COLO829 (cell line): ENCODE data around the gene BASP1.
"Not testable (repeated sequence)": the region's sequence is repeated elsewhere in the genome, so short reads cannot be mapped to it uniquely, and the experiment has no call there.

Source experiments
- DNase-seq: peaks from one replicate; pipeline ENCODE4 v3.0.0; 2012; ENCODE audit warnings: low spot score

Gene BASP1

DNA sequence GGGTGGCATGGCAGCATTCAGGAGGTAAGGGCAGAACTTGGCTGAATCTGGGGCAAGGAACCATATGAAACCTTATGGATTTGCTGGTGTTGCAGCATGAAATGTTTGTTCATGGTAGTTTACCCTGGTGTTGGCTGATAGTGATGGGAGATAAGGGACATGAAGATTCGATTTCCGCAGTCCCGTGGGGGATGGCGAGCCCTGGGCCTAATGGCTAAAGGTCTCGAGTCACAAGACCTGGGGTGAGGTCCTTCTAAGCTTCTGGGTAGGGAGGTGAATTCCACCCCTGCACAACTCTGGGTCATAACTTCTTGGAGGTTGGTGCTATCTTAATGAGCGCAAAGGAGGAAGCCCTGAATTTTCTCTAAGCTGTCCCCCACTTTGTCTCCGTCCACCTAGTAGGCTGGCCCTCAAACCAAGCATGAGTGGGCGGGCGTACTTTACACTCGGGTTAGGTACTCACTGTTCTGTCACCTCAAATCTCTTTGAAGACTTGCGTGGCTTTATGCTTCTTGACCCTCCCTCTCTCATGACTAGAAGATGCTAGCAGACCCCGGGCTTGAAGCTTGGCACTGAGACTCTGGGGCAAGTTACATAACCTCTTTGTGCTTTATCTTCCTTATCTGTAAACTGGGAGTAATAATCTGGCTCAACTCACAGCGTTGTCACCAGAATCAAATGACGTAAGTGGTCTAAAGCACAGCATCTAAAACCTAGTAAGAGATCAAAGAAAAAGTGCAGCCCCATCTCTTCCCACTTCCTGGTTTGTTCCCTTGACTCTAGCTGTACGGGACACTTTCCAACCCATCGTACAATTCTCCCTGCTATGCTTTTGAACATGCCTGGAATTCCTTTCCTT is 72.5 kb downstream of the BASP1 start:
- no peak for DNase-seq

DNA sequence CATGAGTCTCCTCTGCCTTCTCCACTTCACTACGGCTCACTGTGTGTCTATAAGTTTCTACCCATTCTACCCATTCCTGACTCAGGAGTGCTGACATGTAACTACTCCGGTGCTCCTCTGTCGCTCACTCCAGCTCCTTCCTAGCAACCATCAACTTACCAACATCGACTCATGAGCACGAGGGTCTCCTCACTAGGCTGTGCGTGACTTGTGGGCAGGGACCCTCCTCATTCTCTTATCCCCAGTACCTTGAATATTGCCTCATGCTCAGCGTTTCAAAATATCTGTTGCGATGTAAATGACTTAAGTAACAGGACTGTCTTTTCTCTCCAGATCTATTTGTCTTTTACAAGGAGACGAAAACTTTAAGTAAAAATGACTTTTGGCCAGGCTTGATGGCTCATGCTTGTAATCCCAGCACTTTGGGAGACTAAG is 73.1 kb downstream of the BASP1 start:
- DNase-seq, result no peak

DNA sequence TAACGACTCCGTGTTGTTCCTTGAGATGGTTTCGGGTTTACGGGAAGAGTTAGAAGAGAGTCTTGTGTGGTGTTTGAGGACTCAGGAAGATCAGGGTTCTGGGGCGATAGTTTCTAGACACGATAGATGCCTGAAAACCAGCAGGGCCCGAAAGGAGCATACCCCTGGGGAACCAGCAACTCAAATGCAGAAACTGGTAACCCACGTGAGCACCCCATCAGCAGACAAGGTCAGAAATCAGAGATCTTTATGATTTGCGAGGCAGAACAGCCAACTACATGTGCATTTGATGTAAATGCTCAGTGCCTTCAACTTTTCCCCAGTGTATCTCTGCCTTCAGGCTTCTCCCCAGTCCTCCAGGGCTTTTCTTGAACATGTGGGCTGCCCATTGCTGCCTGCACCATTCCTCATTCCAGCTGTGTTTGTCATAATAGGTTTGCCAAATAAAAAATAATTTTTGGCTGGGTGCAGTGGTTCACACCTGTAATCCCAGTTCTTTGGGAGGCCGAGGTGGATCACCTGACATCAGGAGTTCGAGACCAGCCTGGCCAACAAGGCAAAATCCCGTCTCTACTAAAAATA is 75.1 kb downstream of the BASP1 start:
- DNase-seq, result no peak

DNA sequence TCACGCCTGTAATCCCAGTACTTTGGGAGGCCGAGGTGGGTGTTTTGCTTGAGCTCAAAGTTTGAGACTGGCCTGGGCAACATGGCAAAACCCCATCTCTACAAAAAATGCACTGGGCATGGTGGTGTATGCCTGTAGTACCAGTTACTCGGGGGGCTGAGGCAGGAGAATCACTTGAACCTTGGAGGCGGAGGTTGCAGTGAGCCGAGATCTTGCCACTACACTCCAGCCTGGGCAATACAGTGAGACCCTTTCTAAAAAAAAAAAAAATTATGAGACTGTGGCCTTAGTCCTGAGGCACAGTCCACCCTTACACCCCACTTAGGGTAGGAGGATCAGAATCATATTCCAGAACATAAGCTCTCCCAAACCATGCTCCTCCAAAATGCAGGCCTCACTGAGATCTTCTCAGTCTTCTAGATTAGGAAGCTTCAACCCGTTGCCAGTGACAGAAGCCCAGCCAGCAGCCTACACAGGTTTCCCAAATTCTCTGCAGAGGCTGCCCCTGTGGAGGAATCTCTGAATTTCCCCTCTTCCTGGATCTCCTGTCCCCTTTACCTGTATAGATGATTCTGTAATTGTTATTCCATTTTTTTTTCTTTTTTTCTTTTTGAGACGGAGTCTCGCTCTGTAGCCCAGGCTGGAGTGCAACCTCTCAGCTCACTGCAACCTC is 77.3 kb downstream of the BASP1 start:
- no peak for DNase-seq

DNA sequence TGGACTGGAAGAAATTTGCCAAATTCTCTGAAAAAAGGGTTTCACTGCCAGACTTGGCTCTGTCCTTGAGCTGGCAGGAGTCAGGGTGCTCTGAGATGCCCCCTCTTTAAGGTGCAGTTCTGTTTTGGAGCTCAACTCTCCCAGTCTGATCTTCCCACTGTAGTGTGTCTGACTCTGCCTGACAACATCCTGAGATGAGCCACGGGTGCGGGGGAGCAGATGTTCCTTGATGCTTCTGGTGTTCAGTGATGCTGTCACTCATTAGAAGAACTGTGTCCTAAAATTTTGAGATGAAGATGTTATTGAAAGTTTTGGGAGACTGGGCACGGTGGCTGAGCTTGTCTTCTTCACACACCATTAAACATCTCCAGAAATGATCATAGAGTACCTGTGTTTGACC is 78.2 kb downstream of the BASP1 start:
- no peak for DNase-seq

DNA sequence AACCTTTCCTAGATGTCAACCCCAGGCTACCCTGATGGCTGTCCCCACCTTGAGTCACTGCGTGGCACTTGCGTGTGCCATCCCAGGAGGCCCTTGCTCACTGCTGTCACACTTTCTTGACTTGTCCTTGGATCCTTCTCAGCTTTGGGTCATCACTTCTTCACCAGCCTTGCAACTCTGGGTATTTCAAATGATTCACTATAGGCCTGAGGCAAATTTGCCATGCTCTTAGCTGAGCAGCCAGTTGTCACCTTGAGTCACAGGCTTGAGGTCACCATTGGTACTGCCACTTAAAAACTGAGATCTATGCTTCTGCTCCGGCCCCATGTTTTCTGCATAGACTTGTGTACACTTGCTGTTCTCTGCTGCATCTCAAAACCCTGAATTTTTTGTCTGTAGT is 84.7 kb downstream of the BASP1 start:
- DNase-seq, result no peak

DNA sequence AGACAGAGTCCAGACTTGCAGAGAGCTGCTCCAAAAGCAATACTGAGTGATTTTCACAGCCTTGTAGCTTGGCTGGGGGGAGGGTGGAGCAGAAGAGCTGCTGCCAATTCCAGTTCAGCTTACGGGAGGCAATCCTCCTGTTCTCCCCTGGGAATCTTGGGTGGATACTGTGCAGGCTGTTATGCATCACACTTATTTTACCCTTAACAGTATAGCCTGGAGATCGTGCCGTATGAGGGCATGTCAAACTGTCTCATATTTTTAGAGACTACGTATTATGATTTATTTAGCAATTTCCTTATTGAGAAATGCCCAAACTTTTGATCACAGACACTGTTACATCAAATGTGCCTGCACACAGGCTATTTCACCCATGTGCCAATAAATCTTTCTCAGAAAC is 85.2 kb downstream of the BASP1 start:
- DNase-seq, result no peak

DNA sequence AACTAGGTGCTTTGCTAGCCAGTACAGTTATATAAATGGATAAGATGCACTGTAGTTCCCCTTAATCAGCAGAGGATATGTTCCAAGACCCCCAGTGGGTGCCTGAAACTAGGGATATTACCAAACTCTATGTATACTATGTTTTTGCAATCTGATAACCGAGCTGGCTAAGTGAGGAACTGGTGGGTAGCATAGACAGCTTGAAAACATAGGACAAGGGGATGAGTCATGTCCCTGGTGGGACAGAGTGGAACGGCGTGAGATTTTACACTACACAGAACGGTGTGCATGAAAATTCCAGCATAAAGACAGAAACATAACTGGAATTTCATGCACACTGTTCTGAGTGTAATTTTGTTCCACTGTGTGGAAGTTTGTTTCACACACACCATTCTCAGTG is 86.9 kb downstream of the BASP1 start:
- no peak for DNase-seq

DNA sequence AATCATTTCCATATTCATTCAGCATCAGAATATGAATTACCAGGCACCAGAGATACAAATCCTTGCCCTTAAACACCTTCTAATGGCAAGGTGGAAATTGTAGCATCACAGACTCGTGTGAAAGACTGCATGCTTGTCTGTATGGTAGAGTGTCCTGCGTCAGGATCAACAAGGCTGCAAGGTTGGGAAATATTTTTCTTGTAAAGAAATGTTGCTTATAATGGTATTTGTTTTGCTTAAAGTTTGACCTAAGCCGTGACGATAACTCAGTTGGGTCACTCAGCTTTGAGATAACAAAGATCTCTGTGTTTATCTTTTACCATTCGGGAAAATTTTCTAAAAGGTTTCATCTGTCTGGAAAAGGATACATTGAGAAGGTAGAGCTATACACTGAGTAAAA is 87.6 kb downstream of the BASP1 start:
- no peak for DNase-seq

DNA sequence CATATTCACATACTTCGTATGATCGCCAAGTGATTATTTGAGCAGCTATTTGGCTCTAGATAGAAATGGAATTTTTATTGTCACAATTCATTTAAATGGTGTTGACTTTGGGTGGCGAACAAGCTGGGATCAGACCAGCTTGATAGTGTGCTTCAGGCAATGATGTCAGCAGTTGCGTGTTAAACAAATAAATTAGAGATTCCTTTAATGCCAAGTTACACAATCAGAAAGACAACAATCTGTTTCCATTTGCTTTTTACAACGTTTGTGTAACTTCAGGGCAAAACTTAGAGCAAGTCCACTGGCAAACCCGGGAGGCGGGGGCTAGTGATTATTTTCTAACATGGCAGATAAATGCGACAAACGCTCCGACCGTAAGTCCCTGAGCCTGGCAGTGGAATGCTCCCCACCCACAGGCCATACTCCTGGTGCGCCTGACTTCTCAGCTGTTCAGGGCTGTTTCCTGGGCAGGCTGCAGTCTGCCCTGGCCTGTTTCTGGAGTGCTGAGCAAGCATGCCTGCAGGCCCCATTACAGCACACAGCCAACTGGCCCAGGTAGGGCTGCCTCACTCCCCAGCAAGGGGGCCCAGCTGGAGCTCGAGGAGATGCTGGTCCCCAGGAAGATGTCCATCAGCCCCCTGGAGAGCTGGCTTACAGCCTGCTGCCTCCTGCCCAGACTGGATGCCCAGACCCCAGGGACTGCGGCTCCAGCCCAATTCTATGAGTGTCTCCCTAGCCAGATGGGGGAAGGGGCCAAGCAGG is 88.7 kb downstream of the BASP1 start:
- no peak for DNase-seq

DNA sequence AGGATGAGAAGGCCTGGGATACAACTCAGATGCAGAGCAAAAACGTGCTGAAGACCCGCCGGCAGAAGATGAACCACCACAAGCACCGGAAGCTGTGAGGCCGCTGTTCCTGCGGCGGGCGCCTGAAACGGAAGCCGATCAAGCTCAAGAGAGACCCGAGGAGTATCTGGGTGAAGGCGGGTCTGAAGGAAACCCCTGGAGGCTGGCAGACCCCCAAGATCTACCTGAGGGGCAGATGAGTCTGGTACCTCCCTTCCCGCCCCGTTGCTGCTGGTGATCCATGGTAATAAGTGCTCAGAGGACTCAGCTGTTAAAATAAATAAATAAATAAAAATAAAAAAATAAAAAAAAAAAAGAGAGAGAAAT is 89.3 kb downstream of the BASP1 start:
- no peak for DNase-seq

DNA sequence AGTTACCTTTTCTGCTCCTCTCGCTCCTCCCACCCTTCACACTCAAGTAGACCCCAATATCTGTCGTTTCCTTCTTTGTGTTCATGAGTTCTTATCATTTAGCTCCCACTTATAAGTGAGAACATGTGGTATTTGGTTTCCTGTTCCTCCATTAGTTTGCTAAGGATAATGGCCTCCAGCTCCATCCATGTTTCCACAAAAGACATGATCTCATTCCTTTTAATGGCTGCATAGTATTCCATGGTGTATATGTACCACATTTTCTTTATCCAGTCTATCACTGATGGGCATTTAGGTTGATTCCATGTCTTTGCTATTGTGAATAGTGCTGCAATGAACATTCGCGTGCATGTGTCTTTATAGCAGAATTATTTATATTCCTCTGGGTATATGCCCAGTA is 90.0 kb downstream of the BASP1 start:
- DNase-seq, result not testable (repeated sequence)

DNA sequence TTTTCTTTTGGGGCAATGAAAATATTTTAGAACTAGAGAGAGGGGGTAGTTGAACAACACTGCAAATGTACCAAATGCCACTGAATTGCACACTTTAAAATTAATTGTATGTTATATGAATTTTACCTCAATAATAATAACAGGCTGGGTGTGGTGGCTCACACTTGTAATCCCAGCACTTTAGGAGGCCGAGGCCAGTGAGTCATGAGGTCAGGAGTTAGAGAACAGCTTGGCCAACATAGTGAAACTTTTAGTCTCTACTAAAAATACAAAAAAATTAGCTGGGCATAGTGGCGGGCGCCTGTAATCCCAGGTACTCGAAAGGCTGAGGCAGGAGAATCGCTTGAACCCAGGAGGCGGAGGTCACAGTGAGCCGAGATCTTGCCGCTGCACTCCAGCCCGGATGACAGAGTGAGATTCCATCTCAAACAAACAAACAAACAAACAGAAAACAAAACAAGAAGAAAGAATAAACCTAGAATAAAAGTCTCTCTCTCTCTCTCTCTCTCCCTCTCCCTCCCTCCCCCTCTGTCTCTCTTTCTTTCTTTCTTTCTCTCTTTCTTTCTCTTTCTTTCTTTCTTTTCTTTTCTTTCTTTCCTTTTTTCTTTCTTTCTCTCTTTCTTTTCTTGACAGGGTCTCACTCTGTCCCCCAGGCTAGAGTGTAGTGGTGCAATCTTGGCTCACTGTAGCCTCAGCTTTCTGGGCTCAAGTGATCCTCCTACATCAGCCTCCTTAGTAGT is 91.1 kb downstream of the BASP1 start:
- DNase-seq, result no peak

DNA sequence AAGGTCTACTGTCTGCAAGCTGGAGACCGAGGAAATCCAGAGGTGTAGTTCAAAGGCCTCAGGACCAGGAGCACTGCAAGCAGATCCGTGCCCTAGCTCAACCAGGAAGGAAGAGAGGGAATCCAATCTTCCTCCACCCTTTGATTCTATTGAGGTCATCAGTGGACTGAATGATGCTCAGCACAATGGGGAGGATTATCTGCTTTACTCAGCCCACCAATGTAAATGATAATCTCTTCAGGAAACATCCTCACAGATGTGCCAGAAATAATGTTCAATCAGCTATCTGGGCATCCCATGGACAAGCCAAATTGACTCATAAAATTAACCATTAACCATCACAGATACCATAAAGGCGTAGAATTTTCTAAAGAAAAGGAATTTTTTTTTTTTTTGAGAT is 92.0 kb downstream of the BASP1 start:
- no peak for DNase-seq

DNA sequence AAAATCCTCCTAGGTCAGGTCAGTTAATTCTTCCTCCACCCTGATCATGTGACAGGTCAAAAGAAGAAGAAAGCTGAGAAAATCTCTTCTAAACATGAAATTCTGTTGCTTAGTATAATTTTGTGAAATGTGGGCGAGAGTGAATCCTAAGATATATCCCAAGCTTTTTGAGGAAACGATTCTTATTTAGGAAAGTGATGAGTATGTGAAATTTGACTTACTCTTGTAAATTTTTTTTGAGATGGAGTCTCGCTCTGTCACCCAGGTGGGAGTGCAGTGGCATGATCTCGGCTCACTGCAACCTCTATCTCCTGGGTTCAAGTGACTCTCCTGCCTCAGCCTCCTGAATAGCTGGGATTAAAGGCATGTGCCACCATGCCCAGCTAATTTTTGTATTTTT is 93.1 kb downstream of the BASP1 start:
- not testable (repeated sequence) for DNase-seq

DNA sequence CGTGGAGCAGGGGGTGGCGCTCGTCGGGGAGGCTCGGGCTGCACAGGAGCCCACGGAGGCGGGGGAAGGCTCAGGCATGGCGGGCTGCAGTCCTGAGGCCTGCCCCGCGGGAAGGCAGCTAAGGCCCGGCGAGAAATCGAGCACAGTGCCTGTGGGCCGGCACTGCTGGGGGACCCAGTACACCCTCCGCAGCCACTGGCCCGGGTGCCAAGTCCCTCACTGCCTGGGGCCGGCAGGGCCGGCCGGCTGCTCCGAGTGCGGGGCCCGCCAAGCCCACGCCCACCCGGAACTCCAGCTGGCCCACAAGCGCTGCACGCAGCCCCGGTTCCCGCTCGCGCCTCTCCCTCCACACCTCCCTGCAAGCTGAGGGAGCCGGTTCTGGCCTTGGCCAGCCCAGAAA is 94.4 kb downstream of the BASP1 start:
- not testable (repeated sequence) for DNase-seq

DNA sequence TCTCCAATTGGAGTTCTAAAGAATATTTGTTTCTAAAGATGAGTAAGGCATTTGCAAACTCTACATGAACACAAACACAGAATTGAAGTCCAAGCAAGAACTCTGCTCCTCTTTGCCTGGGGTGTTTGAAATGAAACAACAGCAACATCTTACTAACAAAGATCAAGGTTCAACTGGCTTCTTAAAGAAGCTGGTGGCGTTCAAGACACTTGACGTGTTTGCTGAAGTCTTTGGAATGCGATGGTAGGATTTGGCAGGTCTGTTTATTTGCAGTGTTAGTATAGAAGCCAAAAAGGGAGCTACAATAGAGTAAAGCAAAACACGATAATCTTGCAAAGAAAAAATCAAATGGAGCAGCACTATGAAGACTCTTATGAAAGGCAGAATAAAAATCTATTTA is 94.9 kb downstream of the BASP1 start:
- no peak for DNase-seq

DNA sequence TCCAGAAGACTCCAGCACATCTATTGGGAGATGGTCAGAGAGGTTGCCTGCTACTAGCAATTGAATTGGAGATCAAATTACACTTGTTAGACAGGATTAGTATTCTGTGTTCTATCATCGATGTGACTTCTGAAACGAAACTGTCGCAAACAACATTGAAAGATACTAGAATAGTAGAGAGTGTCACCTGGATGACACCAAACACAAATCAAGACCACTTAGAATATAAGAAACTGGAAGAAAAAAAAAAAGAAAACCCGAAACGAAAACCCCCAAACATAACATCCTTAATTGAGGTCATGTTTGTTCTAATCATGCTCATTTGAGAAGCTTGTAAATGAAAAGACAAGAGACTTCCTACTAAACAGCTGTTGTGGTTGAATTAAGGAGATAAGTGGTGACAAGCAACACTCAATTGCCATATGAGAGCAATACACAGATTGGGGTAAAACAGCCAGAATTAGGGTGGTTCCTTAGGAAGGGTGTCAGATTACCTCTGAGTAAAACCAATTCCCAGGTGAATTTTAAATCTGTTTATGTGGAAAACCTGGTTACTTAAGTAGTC is 97.6 kb downstream of the BASP1 start:
- DNase-seq, result no peak

DNA sequence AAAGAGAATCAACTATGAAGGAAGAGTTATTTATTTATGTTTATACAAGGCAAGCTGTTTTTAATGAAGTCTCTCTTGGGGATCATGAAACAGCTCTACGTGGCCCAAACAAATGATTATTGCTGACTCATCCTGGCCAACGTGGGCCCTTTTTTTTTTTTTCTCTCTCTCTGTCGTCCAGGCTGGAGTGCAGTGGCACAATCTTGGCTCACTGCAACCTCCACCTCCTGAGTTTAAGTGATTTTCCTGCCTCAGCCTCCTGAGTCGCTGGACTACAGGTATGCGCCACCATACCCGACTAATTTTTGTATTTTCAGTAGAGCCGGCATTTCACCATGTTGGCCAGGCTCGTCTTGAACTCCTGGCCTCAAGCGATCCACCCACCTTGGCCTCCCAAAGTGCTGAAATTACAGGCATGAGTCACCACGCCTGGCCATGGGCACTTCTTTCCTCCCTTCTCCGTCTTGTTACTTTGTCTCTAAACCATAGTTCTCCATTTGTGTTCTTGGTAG is 98.3 kb downstream of the BASP1 start:
- DNase-seq, result no peak

DNA sequence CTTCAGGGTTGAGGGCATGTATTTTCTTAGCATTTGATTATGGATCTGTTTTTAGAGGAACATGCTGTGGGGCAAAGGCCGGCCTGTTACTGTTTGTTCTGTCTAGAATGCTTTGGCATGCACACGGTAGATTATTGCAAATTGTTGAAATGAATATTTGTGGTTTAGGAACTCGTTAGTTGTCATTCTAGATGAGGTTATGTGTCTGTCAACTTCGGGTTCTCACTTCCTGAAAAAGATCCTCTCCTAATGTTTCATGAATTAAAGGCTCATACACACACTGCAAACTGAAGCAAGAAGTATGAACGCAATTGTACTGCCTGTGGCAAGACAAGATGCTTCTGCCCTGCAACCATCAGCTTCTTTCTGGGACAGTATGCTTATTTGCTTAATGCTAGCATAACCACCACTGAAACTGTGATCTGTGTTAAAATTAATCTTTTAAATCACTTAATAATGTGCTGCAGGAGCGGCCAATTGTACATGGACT is 99.6 kb downstream of the BASP1 start:
- DNase-seq, result no peak

DNA sequence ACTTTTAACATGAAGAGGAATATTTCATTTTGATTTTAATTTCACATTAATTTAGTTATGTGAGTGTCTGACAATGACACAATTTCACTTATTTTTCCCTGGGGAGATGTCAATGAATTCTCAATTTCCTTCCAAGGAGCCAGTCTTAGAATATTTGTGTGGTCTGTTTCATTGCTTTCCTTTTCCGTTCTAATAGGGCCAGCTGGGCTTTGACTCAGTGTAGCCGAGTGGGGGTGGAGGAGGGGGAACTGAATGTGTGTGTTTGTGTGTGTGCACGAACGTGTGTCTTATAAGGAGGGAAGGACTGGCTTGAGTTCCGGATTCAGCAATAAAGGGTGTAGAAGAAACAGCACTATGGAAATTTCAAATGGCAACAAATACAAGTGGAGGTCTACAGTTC is 100.0 kb downstream of the BASP1 start:
- DNase-seq, result no peak
